Neural progenitor cell (in vitro differentiated cells): Measurements from ENCODE around the gene LUZP2.

Experiments
- CTCF ChIP-seq: fragments of 200-600 bp; sonication (generic); IDR thresholded peaks from 2 replicates; pipeline ENCODE4 v1.5.1; 2017; ENCODE audit warnings: antibody characterized with exemption, mild to moderate bottlenecking
- EZH2 ChIP-seq: fragments of 200-600 bp; sonication (generic); IDR thresholded peaks from 2 replicates; pipeline ENCODE4 v1.6.1; 2017; ENCODE audit warnings: antibody characterized with exemption, mild to moderate bottlenecking, moderate library complexity
- EZH2phosphoT487 ChIP-seq: fragments of 200-600 bp; sonication (generic); IDR thresholded peaks from 2 replicates; pipeline ENCODE4 v1.6.1; 2017; ENCODE audit warnings: antibody characterized with exemption

DNA sequence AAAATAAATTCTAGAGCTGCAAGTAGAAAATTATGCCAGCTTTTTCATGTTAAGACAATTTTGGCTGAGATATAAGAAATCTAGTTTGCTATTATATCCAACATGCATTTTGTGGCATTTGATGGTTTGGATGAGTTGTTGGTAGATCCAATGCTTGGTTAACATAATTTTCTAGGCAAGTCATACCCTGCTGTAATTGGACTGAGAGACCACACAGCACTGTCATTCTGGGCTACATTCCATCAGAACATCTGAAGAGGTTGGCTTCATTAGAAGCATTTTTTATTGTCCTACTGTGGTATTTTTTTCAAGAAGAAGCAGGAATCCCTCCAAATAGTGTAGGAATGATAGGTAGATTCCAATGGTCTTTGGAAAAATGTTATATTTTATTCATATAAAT, 561.0 kb downstream of the LUZP2 start:
- no peak for TF ChIP-seq CTCF
- no peak for TF ChIP-seq EZH2
- TF ChIP-seq EZH2phosphoT487: no peak
